ENCODE results near the gene DCST2. TPM values are rescaled to one million over a fixed set of nuclear protein-coding genes. Genes with fewer than 3 reads are reported as not detected.

Gene DCST2
- total and polyA plus RNA-seq, 2 donors (not counting 3 experiments of a cell fraction or from before 2014, with no cell fraction given), result 0.29 to 0.51 TPM

DNA sequence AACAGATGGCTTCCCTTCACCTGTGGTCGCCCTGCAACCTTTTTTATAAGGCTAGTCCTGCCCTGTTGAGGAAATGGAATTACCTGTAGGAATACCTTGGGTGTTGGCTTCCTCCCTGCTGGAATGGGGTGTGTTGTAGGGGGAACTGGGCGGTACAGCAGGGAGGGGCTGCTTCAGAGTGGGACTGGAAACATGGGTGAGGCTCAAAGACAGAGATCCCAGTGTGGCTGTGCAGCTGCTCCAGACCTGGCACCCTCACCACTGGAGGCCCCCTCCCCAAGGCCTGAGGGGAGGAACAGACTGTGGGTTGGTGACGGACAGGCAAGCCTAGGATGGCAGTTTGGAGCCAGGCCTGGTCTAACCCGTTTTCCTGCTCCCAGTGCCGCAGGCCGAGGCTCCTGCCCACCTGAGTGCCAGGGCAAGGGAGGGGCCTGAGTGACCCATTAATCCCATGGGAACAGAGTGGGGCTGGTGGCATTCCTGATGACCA, 49.5 kb upstream of the DCST2 start:
- POLR2A ChIA-PET, result no interaction called here
- intact Hi-C loops (cut with micrococcal nuclease) (no loop called here), dilution Hi-C loops (cut with MboI; ENCODE audit: extremely low pct_ligation_motif_present, low sequenced_read_pairs) (no loop called here)
- Histone ChIP-seq H3K9me3 (replicated peaks; ENCODE audit: control insufficient read depth, insufficient read depth, low read length) (no peaks in the 10 kb centered on the region), H3K4me2 (ENCODE audit: insufficient read depth, low read length) (no peak overlapping the region), H3K9ac (replicated peaks; ENCODE audit: extremely low read depth, insufficient read depth, low read length) (no peak overlapping the region), H3K27me3 (ENCODE audit: control insufficient read depth in 2 of 2, insufficient read depth in 2 of 2, low read length in 2 of 2) (peaks cover 35 to 46% of the 10 kb centered on the region in 2 experiments), H2AFZ (ENCODE audit: low read depth, low read length) (no peak overlapping the region), H3K4me3 (replicated peaks in 1 of 3; ENCODE audit: insufficient read depth in 1 of 3, low read depth in 1 of 3, low read length in 3 of 3) (no peak overlapping the region), H3K36me3 (ENCODE audit: control insufficient read depth in 2 of 2, extremely low read depth in 1 of 2, insufficient read depth in 2 of 2, low read length in 2 of 2) (no peaks in the 10 kb centered on the region), H3K4me1 (ENCODE audit: control insufficient read depth, extremely low read depth, insufficient read depth, low read length) (peaks cover 15% of the 10 kb centered on the region), H4K20me1 (replicated peaks; ENCODE audit: control insufficient read depth, extremely low read depth, insufficient read depth, low read length) (no peaks in the 10 kb centered on the region), H3K27ac (ENCODE audit: insufficient read depth, low read depth, low read length) (no peak overlapping the region), H3K79me2 (ENCODE audit: control insufficient read depth, insufficient read depth, low read length) (no peaks in the 10 kb centered on the region), H3K9me1 (replicated peaks; ENCODE audit: control insufficient read depth, extremely low read depth, insufficient read depth, low read length) (no peaks in the 10 kb centered on the region)
- no TSS peak for BruUV-seq (replicated peaks)
- CTCF ChIA-PET, result interaction anchor here (1.0 kb wide), 1 partner anchor 176 kb away, joined by 3 read pairs; no protein-coding TSS in a partner anchor
- TF ChIP-seq JUN (IDR thresholded peaks at IDR 0.05; ENCODE audit: borderline replicate concordance, insufficient read depth, insufficient read length, low read depth) (no peak), EZH2 (IDR thresholded peaks at IDR 0.05; ENCODE audit: borderline replicate concordance, low read depth, low read length, severe bottlenecking) (no peak), MYC (IDR thresholded peaks at IDR 0.05; ENCODE audit: low read depth, low read length) (no peak), FOS (IDR thresholded peaks at IDR 0.05; ENCODE audit: borderline replicate concordance, insufficient read depth, low read length) (no peak), MAX (IDR thresholded peaks at IDR 0.05; ENCODE audit: insufficient read depth, insufficient read length) (no peak), POLR2A (IDR thresholded peaks at IDR 0.05; ENCODE audit: low read depth, low read length) (no peak), GATA2 (IDR thresholded peaks at IDR 0.05; ENCODE audit: insufficient read depth, insufficient read length, low read depth, low read length) (no peak), POLR2AphosphoS5 (IDR thresholded peaks at IDR 0.05; ENCODE audit: insufficient read depth, low read depth, low read length) (no peak)
- TF ChIP-seq, protein P1, sequence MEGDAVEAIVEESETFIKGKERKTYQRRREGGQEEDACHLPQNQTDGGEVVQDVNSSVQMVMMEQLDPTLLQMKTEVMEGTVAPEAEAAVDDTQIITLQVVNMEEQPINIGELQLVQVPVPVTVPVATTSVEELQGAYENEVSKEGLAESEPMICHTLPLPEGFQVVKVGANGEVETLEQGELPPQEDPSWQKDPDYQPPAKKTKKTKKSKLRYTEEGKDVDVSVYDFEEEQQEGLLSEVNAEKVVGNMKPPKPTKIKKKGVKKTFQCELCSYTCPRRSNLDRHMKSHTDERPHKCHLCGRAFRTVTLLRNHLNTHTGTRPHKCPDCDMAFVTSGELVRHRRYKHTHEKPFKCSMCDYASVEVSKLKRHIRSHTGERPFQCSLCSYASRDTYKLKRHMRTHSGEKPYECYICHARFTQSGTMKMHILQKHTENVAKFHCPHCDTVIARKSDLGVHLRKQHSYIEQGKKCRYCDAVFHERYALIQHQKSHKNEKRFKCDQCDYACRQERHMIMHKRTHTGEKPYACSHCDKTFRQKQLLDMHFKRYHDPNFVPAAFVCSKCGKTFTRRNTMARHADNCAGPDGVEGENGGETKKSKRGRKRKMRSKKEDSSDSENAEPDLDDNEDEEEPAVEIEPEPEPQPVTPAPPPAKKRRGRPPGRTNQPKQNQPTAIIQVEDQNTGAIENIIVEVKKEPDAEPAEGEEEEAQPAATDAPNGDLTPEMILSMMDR (IDR thresholded peaks at IDR 0.05; ENCODE audit: extremely low read depth in 1 of 2, insufficient read depth in 1 of 2, low read depth in 1 of 2, low read length in 2 of 2), result no peak
- DNase-seq (ENCODE audit: low read depth, low spot score) (no peak), FAIRE-seq (no peak)

Data from endothelial cell of umbilical vein (primary cell).